ENCODE measurements around the gene LSM7. TPM values are rescaled to one million over a fixed set of nuclear protein-coding genes. Genes with fewer than 3 reads are reported as not detected.

Gene LSM7
- total and polyA plus RNA-seq, 2 of the 13 experiments (the other 11 are each of a cell fraction or from before 2014, with no cell fraction given), result 140 to 205 TPM

DNA sequence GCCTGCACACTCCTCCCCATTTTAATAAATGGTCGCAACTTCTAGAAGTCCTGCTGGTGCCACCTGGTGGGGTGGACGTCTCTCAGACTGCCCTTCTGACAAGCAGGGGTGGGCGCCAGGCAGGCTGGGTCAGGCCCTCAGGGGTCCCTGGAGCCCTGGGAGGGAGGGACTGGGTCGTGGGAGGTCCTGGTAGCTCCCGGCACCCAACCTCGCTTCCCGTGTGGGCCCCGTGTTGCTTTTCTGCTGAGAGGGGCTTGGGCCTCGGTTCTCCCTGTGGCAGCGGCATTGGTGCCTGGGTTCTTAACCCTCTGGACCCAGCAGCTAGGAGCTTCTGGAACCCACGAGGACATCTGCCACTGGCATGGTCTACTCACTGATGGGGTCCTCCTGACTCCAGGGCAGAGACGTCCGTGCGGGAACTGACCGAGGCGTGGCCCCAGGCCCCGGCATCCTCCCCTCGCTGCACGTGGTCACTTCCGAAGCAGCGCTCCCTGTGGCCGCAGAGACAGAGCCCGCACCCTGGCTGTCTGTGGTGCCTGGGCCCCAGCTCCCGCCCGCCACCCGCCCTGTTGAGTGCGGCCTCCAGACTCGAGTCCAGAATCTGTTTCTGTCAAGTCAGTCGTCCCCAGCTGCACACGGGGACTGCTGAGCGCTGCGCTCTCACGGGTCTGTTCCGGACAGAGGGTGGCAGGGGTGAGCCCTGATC, 25.7 kb upstream of the LSM7 start (continued):
- TF ChIP-seq ATF4 (CRISPR knock-in tag; IDR thresholded peaks at IDR 0.05) (no peak), ZNF570 (CRISPR knock-in tag; IDR thresholded peaks at IDR 0.05; ENCODE audit: borderline replicate concordance) (no peak), PLRG1 (conservative IDR thresholded peaks at IDR 0.05) (no peak), POLR2G (IDR thresholded peaks at IDR 0.05; ENCODE audit: low read depth, low read length) (no peak), ZNF234 (CRISPR knock-in tag; conservative IDR thresholded peaks at IDR 0.05) (no peak), ZNF775 (CRISPR knock-in tag; IDR thresholded peaks at IDR 0.05; ENCODE audit: borderline replicate concordance) (no peak)
- TF ChIP-seq, protein P1, sequence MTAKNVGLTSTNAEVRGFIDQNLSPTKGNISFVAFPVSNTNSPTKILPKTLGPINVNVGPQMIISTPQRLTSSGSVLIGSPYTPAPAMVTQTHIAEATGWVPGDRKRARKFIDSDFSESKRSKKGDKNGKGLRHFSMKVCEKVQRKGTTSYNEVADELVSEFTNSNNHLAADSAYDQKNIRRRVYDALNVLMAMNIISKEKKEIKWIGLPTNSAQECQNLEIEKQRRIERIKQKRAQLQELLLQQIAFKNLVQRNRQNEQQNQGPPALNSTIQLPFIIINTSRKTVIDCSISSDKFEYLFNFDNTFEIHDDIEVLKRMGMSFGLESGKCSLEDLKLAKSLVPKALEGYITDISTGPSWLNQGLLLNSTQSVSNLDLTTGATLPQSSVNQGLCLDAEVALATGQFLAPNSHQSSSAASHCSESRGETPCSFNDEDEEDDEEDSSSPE (CRISPR knock-in tag; IDR thresholded peaks at IDR 0.05), result no peak

GRCh38 chr19:2353159-2353886, 24.9 kb upstream of the LSM7 start:
- DNase-seq (ENCODE audit: low spot score) (no peak), ATAC-seq (no peak), FAIRE-seq (no peak)
- BruUV-seq (replicated peaks), result no TSS peak
- in situ Hi-C loops (cut with HindIII; ENCODE audit: extremely low pct_ligation_motif_present, low pct_unique_long_range_greater_than_20kb), result no loop called here
- WGBS (ENCODE audit: low lambda C conversion rate), result 94% methylated on average over 33 of the region's 45 CpGs
- Histone ChIP-seq H3K9me3 (ENCODE audit: low read length) (no peaks in the 10 kb centered on the region), H3K27ac (ENCODE audit: extremely low read length, insufficient read depth, low read length) (no peak overlapping the region), H3K79me2 (ENCODE audit: insufficient read depth, low read length) (no peaks in the 10 kb centered on the region), H2AFZ (ENCODE audit: low read length) (no peak overlapping the region), H3K27me3 (ENCODE audit: control insufficient read depth in 1 of 2, insufficient read depth in 2 of 2, low read length in 2 of 2) (no peaks in the 10 kb centered on the region; a peak in 1 of 5 replicates), H3K36me3 (replicated peaks in 1 of 2; ENCODE audit: control insufficient read depth in 1 of 2, insufficient read depth in 2 of 2, low read length in 2 of 2) (no peaks in the 10 kb centered on the region), H4K20me1 (ENCODE audit: insufficient read depth, low read length) (no peaks in the 10 kb centered on the region), H3K4me1 (ENCODE audit: insufficient read depth, low read length) (no peaks in the 10 kb centered on the region), H3K4me3 (replicated peaks in 1 of 3; ENCODE audit: insufficient read depth in 1 of 3, low read depth in 2 of 3, low read length in 3 of 3) (no peak overlapping the region), H3K4me2 (ENCODE audit: low read depth, low read length) (no peak overlapping the region), H3K9ac (ENCODE audit: insufficient read depth, low read depth, low read length) (no peak overlapping the region)
- CTCF ChIA-PET (ENCODE audit: low intra/inter-chr PET ratio, low total read pairs), result no interaction called here
- intact Hi-C loops (cut with micrococcal nuclease; ENCODE audit: unreplicated experiment), result no loop called here
- POLR2A ChIA-PET, result no interaction called here
- TF ChIP-seq, protein P2, sequence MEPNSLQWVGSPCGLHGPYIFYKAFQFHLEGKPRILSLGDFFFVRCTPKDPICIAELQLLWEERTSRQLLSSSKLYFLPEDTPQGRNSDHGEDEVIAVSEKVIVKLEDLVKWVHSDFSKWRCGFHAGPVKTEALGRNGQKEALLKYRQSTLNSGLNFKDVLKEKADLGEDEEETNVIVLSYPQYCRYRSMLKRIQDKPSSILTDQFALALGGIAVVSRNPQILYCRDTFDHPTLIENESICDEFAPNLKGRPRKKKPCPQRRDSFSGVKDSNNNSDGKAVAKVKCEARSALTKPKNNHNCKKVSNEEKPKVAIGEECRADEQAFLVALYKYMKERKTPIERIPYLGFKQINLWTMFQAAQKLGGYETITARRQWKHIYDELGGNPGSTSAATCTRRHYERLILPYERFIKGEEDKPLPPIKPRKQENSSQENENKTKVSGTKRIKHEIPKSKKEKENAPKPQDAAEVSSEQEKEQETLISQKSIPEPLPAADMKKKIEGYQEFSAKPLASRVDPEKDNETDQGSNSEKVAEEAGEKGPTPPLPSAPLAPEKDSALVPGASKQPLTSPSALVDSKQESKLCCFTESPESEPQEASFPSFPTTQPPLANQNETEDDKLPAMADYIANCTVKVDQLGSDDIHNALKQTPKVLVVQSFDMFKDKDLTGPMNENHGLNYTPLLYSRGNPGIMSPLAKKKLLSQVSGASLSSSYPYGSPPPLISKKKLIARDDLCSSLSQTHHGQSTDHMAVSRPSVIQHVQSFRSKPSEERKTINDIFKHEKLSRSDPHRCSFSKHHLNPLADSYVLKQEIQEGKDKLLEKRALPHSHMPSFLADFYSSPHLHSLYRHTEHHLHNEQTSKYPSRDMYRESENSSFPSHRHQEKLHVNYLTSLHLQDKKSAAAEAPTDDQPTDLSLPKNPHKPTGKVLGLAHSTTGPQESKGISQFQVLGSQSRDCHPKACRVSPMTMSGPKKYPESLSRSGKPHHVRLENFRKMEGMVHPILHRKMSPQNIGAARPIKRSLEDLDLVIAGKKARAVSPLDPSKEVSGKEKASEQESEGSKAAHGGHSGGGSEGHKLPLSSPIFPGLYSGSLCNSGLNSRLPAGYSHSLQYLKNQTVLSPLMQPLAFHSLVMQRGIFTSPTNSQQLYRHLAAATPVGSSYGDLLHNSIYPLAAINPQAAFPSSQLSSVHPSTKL (CRISPR knock-in tag; IDR thresholded peaks at IDR 0.05), result no peak
- no peak for TF ChIP-seq MTF2 (CRISPR knock-in tag; IDR thresholded peaks at IDR 0.05; ENCODE audit: borderline replicate concordance)

Measured in HepG2 (cell line).